H9 (cell line): ENCODE data around the gene CMAS. TPM values are rescaled to one million over a fixed set of nuclear protein-coding genes. Genes with fewer than 3 reads are reported as not detected.

Experiments
- DNase-seq: peaks from one replicate; pipeline ENCODE4 v3.0.0-alpha.2; 2017
- H2AFZ ChIP-seq: one replicate; pipeline ENCODE4 v1.6.1; 2013; ENCODE audit warnings: mild to moderate bottlenecking, low read length, control low read depth, moderate library complexity
- H2AK5ac ChIP-seq: 2 replicates; pipeline ENCODE4 v1.6.1; 2013; ENCODE audit warnings: low read length, control low read depth, mixed read lengths; ENCODE audit not compliant: insufficient read length
- H2BK120ac ChIP-seq: one replicate; pipeline ENCODE4 v1.6.1; 2013; ENCODE audit warnings: low read depth, mild to moderate bottlenecking, low read length, control low read depth, inconsistent platforms; ENCODE audit not compliant: poor library complexity, severe bottlenecking
- H2BK12ac ChIP-seq: 2 replicates; pipeline ENCODE4 v1.6.1; 2013; ENCODE audit warnings: low read length, control low read depth, mixed read lengths, low read depth; ENCODE audit not compliant: insufficient read length
- H2BK15ac ChIP-seq: 2 replicates; pipeline ENCODE4 v1.6.1; 2013; ENCODE audit warnings: low read depth, low read length, control low read depth
- H2BK20ac ChIP-seq: one replicate; pipeline ENCODE4 v1.6.1; 2013; ENCODE audit warnings: low read depth, mild to moderate bottlenecking, low read length, control low read depth, inconsistent platforms; ENCODE audit not compliant: poor library complexity, severe bottlenecking
- H2BK5ac ChIP-seq: 2 replicates; pipeline ENCODE4 v1.6.1; 2013; ENCODE audit warnings: low read length, control low read depth, mixed read lengths; ENCODE audit not compliant: insufficient read length
- H3K14ac ChIP-seq: 2 replicates; pipeline ENCODE4 v1.6.1; 2013; ENCODE audit warnings: low read length, control low read depth; ENCODE audit not compliant: insufficient read depth
- H3K18ac ChIP-seq: 2 replicates; pipeline ENCODE4 v1.6.1; 2013; ENCODE audit warnings: low read depth, mild to moderate bottlenecking, mixed read lengths, low read length, control low read depth; ENCODE audit not compliant: insufficient read length
- H3K23ac ChIP-seq: 2 replicates; pipeline ENCODE4 v1.6.1; 2013; ENCODE audit warnings: low read length, control low read depth, mixed read lengths, low read depth; ENCODE audit not compliant: insufficient read length
- H3K23me2 ChIP-seq: 2 replicates; pipeline ENCODE4 v1.6.1; 2013; ENCODE audit warnings: low read depth, mild to moderate bottlenecking, mixed read lengths, low read length, control low read depth; ENCODE audit not compliant: insufficient read length, poor library complexity, severe bottlenecking
- H3K27ac ChIP-seq: 2 replicates; pipeline ENCODE4 v1.5.1; 2013; ENCODE audit warnings: low read length, control low read depth, mixed read lengths, low read depth; ENCODE audit not compliant: insufficient read length
- H3K27me3 ChIP-seq: 2 replicates; pipeline ENCODE4 v1.6.1; 2013; ENCODE audit warnings: low read length, control low read depth, inconsistent platforms; ENCODE audit not compliant: insufficient read depth
- H3K4ac ChIP-seq: 2 replicates; pipeline ENCODE4 v1.6.1; 2013; ENCODE audit warnings: low read depth, mild to moderate bottlenecking, control low read depth, inconsistent platforms, low read length, moderate library complexity
- H3K4me1 ChIP-seq: 2 replicates; pipeline ENCODE4 v1.6.1; 2013; ENCODE audit warnings: low read length, control low read depth, inconsistent platforms; ENCODE audit not compliant: insufficient read depth
- H3K4me2 ChIP-seq: 2 replicates; pipeline ENCODE4 v1.6.1; 2013; ENCODE audit warnings: low read length, control low read depth, mixed read lengths; ENCODE audit not compliant: insufficient read length, insufficient read depth
- H3K56ac ChIP-seq: 2 replicates; pipeline ENCODE4 v1.6.1; 2013; ENCODE audit warnings: low read depth, mild to moderate bottlenecking, mixed read lengths, low read length, control low read depth; ENCODE audit not compliant: insufficient read length
- H3K79me1 ChIP-seq: 2 replicates; pipeline ENCODE4 v1.6.1; 2013; ENCODE audit warnings: low read depth, mild to moderate bottlenecking, moderate library complexity, low read length, control low read depth, inconsistent platforms; ENCODE audit not compliant: insufficient read depth, poor library complexity, severe bottlenecking
- H3K79me2 ChIP-seq: 2 replicates; pipeline ENCODE4 v1.6.1; 2013; ENCODE audit warnings: low read length, control low read depth, inconsistent platforms; ENCODE audit not compliant: insufficient read depth
- H3K9ac ChIP-seq: 2 replicates; pipeline ENCODE4 v1.6.1; 2013; ENCODE audit warnings: low read length, control low read depth, mixed read lengths; ENCODE audit not compliant: insufficient read length; ENCODE audit errors: extremely low read depth
- H3K9me3 ChIP-seq: one replicate; pipeline ENCODE4 v1.6.1; 2013; ENCODE audit warnings: low read depth, low read length, inconsistent platforms; ENCODE audit not compliant: control insufficient read depth
- H3T11ph ChIP-seq: one replicate; pipeline ENCODE4 v1.6.1; 2013; ENCODE audit warnings: mild to moderate bottlenecking, low read length, control low read depth, inconsistent platforms
- H4K20me1 ChIP-seq: one replicate; pipeline ENCODE4 v1.6.1; 2013; ENCODE audit not compliant: control insufficient read depth, insufficient read length, insufficient read depth
- H4K5ac ChIP-seq: 2 replicates; pipeline ENCODE4 v1.6.1; 2013; ENCODE audit warnings: low read depth, mild to moderate bottlenecking, mixed read lengths, low read length, control low read depth; ENCODE audit not compliant: insufficient read length
- H4K8ac ChIP-seq: replicated peaks from 2 replicates; pipeline ENCODE4 v1.6.1; 2013; ENCODE audit warnings: low read length, control low read depth, mixed read lengths, low read depth; ENCODE audit not compliant: insufficient read length
- H4K91ac ChIP-seq: 2 replicates; pipeline ENCODE4 v1.6.1; 2013; ENCODE audit warnings: low read depth, mild to moderate bottlenecking, moderate library complexity, mixed read lengths, low read length, control low read depth; ENCODE audit not compliant: insufficient read length
- H3K27ac Mint-ChIP-seq, 3 experiments: 2 replicates in 2 of 3; 3 replicates in 1 of 3; pipeline ENCODE4 v1.8.0; 2020 to 2021; ENCODE audit warnings: mixed read lengths in 3 of 3, mild to moderate bottlenecking in 1 of 3, moderate library complexity in 1 of 3
- H3K27me3 Mint-ChIP-seq: 2 replicates; pipeline ENCODE4 v1.8.0; 2021; ENCODE audit warnings: low read depth, mild to moderate bottlenecking, moderate library complexity, mixed read lengths
- H3K36me3 Mint-ChIP-seq, 3 experiments: 2 replicates in 2 of 3; 3 replicates in 1 of 3; pipeline ENCODE4 v1.8.0; 2020 to 2021; ENCODE audit warnings: low read depth in 3 of 3, mixed read lengths in 3 of 3; ENCODE audit not compliant: insufficient read depth in 1 of 3
- H3K4me1 Mint-ChIP-seq, 2 experiments: 2 replicates each; pipeline ENCODE4 v1.8.0; 2020; ENCODE audit warnings: mixed read lengths in 2 of 2
- H3K4me3 Mint-ChIP-seq, 2 experiments: 2 replicates in 1 of 2; 3 replicates in 1 of 2; pipeline ENCODE4 v1.8.0; 2020 to 2021; ENCODE audit warnings: mild to moderate bottlenecking in 2 of 2, mixed read lengths in 2 of 2, moderate library complexity in 1 of 2
- H3K9me3 Mint-ChIP-seq, 2 experiments: 2 replicates in 1 of 2; 3 replicates in 1 of 2; pipeline ENCODE4 v1.8.0; 2020; ENCODE audit warnings: mild to moderate bottlenecking in 2 of 2, mixed read lengths in 2 of 2, moderate library complexity in 1 of 2
- CTCF ChIP-seq: fragments of 200-600 bp; sonication (generic); conservative IDR thresholded peaks from 3 replicates; pipeline ENCODE4 v1.8.0; 2021; ENCODE audit warnings: antibody characterized with exemption, mild to moderate bottlenecking
- WGBS: extraction: QIAGEN DNeasy Blood & Tissue Kit; methylation state at CpG from one replicate; pipeline ENCODE4 v1.1.7; 2013; ENCODE audit warnings: missing lambda C conversion rate, low lambda C conversion rate, mixed read lengths; ENCODE audit not compliant: insufficient read length; ENCODE audit errors: extremely low coverage; 5-methylcytosine and 5-hydroxymethylcytosine counted together
- total RNA-seq: library from RNA; stranded (reverse); gene quantifications from 2 replicates; pipeline ENCODE4 v1.2.1, GENCODE V29; 2021

The CMAS gene
- total RNA-seq, 1 experiment from 2014 or later: 47.4 TPM

DNA sequence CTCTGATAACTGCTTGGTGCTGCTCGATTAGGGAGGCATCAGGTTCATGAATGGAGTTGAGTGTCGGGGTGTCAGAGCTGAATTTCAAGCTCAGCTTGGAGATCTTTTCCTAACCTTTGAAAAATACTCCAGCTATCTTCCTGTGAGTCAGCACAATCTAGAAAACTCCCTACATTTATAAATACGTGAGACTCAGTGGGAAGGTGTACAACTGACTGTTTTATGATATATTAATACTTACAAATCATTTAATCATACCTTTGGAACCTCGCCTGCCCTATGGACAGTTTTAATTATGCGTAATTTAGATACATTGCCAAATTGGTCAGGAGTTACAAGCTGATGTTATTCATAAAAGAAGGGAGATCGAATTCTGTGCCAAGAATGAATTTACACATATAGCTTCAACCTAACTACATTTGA, 961 bp downstream of the CMAS start:
- H4K5ac ChIP-seq: no peak overlapping the region
- H3T11ph ChIP-seq: no peak overlapping the region
- no peak overlapping the region for H2BK20ac ChIP-seq
- H2AK5ac ChIP-seq: no peak overlapping the region
- H3K27ac Mint-ChIP-seq: peak overlapping the region in 2 of 3 experiments; percentile 93 to 99; a peak in 5 of 7 replicates
- peaks cover 5 to 13% (median 5%) of the 10 kb centered on the region in 3 experiments; a peak in 5 of 7 replicates for H3K36me3 Mint-ChIP-seq
- peaks cover 31 to 38% of the 10 kb centered on the region in 2 experiments for H3K4me1 Mint-ChIP-seq
- no peak overlapping the region for H3K4ac ChIP-seq
- no peak overlapping the region for H4K8ac ChIP-seq
- no peaks in the 10 kb centered on the region for H3K27me3 ChIP-seq
- H3K27ac ChIP-seq: no peak overlapping the region
- no peak overlapping the region for H2AFZ ChIP-seq
- H3K9me3 Mint-ChIP-seq: no peaks in the 10 kb centered on the region
- no peak overlapping the region for H3K18ac ChIP-seq
- no peaks in the 10 kb centered on the region for H4K20me1 ChIP-seq
- peaks cover 11% of the 10 kb centered on the region for H3K4me1 ChIP-seq
- no peak overlapping the region for H3K23ac ChIP-seq
- no peaks in the 10 kb centered on the region for H3K79me1 ChIP-seq
- H2BK5ac ChIP-seq: no peak overlapping the region
- H2BK15ac ChIP-seq: no peak overlapping the region
- H3K4me2 ChIP-seq: peak overlapping the region; percentile 76
- H3K27me3 Mint-ChIP-seq: no peaks in the 10 kb centered on the region
- TF ChIP-seq CTCF: no peak
- H3K23me2 ChIP-seq: no peaks in the 10 kb centered on the region
- peak overlapping the region; percentile 92 to 98 for H3K4me3 Mint-ChIP-seq
- H3K9ac ChIP-seq: peak overlapping the region; percentile 59
- peaks cover 5% of the 10 kb centered on the region; the same call in 1 of the 2 replicates for H3K79me2 ChIP-seq
- H3K14ac ChIP-seq: no peak overlapping the region
- no CpG with 5 or more reads among the region's 6 CpGs for WGBS
- no peak overlapping the region for H4K91ac ChIP-seq
- no peak overlapping the region for H2BK120ac ChIP-seq
- DNase-seq: no peak
- no peaks in the 10 kb centered on the region for H3K9me3 ChIP-seq
- H3K56ac ChIP-seq: no peak overlapping the region
- no peak overlapping the region for H2BK12ac ChIP-seq
